Activated CD4-positive, alpha-beta T cell treated with anti-CD3 and anti-CD28 coated beads for 1 hour (primary cell): ENCODE measurements around the gene GCM1.
"Not testable (repeated sequence)": the region's sequence is repeated elsewhere in the genome, so short reads cannot be mapped to it uniquely, and the experiment has no call there.

Experiments used
- DNase-seq: peaks from one replicate; pipeline ENCODE4 v3.0.0-alpha.2; 2020

Gene GCM1

GRCh38 chr6:53148684-53149083 lies at the start of gene GCM1:
Gene GCM1 (minus strand): TSS chr6:53148841. CDS start chr6:53145632, 3,209 bp downstream.
- DNase-seq: no peak

DNA sequence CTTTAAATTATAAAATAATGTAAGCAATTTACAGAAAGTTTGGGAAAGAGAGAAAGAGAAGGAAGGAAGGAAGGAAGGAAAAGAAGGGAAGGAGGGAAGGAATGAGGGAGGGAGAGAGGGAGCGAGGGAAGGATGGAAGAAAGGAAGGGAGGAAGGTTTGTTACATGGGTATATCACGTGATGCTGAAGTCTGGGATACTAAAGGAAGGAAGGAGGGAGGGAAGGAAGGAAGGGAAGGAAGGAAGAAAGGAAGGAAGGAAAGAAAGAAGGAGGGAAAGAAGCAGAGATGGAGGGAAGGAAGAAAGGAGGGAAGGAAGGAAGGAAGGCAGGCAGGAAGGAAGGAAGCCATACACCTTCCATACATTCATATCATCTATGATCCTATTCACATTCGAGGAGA lies 48.9 kb upstream of the GCM1 start:
- no peak for DNase-seq

DNA sequence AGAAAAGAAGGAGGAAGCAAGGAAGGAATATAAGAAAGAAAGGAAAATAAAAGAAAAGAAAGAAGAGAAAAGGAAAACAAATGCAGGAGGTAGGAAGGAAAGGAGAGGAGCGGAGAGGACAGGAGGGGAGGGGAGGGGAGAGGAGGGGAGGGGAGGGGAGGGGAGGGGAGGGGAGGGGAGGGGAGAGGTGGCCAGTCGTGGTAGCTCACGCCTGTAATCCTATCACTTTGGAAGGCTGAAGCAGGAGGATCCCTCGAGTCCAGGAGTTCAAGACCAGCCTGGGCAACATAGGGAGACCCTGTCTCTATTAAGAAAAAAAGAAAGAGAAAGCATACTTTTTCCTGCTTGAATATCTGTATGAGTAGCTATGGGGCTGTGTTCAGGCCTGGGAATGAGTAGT lies 46.4 kb upstream of the GCM1 start:
- DNase-seq: no peak

DNA sequence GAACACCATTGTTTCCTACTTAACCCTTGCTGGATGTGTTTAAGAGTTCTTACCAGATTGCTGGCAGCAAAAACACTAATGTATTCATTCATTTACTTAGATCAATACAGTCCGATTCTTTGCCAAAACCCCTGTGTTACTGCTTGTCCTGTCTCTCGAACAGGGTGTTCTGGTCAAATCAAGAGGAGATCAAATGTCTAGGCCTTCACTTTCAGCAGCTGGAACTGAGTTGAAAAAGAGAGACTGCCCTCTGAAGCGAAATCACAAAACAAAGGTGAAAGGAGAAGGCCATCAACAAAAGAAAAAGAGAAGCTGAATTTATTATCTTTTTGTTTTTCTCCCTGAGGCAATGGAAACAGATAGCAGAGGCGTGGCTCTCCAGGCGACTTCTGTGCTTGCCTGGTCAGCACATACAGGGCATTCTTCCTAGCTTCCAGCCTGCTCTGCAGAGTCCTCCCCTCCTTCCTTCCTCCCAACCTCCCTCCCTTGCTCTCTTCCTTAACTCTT lies 44.1 kb upstream of the GCM1 start:
- DNase-seq: no peak

DNA sequence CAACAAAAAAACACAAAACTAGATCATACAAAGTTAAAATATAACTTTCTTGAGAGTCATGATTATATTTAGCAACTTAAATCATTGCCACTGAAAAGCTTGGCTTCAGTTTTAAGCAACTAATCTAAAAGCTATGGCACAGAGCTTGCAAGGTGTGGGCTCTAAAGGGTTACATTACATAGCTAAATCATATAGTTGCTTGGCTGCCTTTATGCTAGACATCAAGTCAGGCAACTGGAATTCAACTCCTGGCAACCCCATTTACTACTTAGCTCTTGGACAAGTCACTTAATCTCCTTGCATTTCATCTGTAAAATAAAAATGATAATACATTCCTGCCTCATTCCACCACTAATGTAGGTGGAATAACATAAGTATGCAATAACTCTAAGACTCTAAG lies 40.9 kb upstream of the GCM1 start:
- DNase-seq: no peak

DNA sequence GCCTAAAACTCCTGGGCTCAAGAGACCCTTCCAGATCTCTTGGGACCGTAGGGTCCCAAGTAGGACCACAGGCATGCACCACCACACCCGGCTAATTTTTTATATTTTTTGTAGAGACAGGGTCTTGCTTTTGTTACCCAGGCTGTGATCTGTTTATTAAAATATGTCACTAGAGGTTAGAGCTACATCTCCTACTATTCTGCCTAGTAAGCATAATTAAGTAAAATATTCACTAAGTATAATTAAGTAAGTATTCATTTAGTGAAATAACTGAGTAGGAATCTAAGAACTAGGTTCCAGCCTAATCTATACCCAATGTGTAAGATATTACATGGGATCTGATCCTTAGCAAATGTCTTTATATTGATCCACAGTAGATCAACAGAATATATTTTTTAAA lies 40.2 kb upstream of the GCM1 start:
- no peak for DNase-seq

GRCh38 chr6:53180678-53181077 lies 32.0 kb upstream of the GCM1 start:
- DNase-seq: no peak

DNA sequence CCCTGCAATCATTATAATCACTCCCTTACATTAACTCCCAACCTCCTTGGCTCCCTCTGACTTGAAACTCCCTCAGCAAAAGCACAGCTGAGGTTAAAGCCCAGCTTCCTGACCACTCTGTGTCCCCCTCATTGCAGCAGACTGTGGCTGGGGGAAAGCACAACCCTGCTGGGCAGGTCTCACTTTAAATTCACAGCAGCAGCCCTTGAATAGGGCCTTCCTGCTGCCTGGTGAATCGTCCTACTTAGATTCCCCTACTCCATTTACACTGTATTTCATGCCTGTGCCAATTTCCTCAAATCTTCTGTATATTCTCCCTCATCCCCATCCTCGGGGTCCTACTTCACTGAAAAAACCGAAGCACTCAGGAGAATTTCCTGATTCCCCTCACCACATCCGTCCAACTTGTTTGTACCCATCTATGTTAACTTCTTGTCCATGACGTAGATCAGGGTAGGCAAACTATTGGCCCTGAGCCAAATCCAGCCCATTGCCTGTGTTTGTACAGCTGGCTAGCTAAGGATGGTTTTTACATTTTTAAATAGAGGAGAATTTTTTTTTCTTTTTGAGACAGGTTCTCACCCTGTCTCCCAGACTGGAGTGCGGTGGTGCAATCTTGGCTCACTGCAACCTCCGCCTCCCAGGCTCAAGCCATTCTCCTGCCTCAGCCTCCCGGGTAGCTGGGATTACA lies 31.5 kb upstream of the GCM1 start:
- peak; percentile 21 for DNase-seq

DNA sequence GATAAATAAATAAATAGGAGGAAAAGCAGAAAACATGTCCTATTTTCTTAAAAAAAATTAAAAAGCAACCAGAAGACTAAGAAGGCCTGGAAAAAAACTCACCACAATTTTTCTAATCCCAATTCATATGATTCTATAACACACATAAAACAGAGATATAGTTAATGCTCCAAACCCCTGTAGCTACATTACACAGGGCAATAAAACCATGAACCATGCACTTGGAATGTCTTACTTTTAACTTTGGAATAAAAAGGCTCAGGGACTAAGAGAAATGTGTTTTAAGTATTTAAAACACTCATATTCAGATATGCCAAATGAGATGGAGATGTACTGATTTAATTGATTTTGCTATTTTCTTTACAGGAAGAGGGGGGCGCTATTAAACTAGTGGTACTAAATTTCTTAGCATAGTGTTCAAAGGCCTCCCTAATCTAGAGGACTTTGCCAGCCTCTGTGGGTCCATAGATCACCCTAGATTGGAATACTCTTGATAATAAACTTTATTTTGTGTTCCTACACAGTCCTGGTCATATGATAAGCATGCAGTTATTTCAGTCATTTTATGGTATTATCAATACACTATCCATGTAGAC lies 30.3 kb upstream of the GCM1 start:
- DNase-seq: no peak

GRCh38 chr6:53175027-53175426 lies 26.4 kb upstream of the GCM1 start:
- no peak for DNase-seq

- no peak for DNase-seq
Observed at GRCh38 chr6:53172468-53172803, 23.8 kb upstream of the GCM1 start.

- peak; percentile 87 for DNase-seq
Observed at GRCh38 chr6:53171605-53172467, 23.2 kb upstream of the GCM1 start.

- DNase-seq: no peak
Observed at GRCh38 chr6:53168516-53169267, 20.1 kb upstream of the GCM1 start.

- no peak for DNase-seq
Observed at GRCh38 chr6:53165293-53165692, 16.7 kb upstream of the GCM1 start.

DNA sequence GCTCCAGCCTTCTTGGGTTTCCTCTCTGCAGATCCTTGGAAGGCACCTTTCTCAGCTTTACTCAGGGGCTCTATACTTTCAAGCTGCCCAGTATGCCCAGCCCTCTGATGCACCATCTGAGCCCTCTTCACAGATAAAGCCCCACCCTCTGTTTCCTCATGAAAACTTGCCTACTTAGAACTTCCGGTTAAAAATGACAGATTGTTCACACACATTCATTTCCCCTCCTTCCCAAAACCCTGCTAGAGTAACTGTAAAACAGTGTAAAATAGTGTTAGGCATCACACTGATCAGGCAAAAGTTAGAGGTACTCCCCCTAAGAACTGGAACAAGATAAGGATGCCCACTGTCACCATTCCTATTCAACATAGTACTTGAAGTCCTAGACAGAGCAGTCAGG lies 14.0 kb upstream of the GCM1 start:
- no peak for DNase-seq

DNA sequence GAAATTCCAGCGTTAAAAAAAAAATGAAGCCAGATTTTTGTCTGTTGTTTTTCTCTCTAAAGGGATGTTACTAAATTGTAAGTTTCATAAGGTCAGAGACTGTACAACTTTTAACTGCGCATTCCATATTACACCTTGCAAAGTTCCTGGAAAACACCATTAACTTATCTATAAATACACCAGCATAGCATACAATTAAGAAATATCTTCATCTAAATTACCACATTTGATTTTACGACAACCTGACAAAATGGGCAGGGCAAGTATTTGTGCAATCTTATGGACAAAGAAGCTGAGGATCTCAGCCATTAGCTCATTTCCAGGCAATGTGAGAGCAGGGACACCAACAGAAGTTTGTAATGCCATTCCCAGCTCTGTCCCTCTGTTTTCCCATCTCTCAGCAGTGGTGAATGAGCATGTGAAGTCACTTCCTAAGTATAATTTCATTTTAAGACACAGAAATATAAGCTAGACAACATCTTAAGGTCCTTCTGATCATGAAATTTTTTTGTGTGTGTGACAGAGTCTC lies 12.9 kb upstream of the GCM1 start:
- no peak for DNase-seq

DNA sequence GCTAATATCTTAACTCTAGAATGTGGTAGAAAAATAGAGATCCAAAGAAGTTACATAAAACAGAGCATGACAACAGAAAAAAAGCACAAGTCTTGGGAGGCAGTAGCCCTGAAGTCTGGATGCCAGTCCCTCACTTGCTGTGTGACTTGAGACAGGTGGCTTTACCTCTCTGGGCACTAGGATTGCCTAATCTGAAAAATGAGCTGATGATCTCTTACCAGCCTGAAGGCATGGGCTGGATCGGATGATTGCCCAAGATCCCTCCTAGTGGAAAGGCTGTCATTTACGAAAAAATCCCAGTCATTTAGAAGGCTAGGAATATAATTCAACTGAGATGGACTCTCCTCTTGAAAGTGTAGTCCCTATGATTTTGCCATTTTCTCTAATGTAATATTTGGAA lies 10.9 kb upstream of the GCM1 start:
- no peak for DNase-seq

DNA sequence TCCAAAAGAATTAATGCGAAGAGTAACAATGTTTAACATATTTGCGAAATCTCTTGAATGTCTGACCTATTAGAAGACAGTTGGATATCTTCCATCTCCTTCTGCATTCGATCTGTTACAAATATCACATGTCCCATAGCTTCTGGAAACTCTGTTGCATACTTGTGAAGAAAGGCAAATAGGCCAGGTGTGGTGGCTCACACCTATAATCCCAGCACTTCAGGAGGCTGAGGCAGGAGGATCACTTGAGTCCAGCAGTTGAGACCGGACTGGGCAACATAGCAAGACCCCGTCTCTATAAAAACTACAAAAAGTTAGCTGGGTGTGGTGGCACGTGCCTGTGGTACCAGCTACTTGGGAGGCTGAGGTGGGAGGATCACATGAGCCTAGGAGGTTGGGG lies 9.4 kb upstream of the GCM1 start:
- DNase-seq: not testable (repeated sequence)

DNA sequence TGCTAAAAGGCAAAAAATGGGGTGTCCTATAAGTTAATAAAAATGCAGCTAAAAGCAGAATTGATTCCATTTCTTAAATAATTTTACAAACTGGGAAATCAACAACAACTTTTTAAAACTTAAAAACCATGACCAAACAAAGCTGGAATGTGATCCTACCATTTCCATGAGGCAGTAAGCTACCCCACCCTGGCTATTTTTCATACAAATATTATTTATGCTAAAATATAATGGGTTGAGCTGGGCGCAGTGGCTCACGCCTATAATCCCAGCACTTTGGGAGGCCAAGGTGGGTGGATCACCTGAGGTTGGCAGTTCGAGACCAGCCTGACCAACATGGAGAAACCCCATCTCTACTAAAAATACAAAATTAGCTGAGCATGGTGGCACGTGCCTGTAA lies 6.6 kb upstream of the GCM1 start:
- DNase-seq: not testable (repeated sequence)

GRCh38 chr6:53154794-53155193 lies 6.2 kb upstream of the GCM1 start:
- no peak for DNase-seq

DNA sequence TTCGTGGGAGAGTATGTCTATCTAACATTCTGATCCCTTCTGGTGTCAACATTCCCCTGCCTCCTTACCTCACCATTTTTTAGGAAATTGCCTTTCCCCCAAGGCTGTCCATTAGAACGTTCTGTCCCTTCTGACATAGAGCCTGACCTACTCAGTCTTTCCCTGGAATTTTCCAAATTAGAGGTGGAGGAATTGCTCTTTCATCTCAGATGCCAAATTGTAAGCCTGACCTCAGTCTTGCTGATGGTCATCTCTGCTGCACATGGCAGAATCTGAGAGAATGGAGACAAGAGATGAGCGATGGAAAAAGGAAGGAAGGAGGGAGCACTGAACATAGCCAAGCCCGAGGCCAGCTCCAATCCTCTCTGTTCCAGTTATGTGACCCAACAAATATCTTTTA lies 5.4 kb upstream of the GCM1 start:
- no peak for DNase-seq

DNA sequence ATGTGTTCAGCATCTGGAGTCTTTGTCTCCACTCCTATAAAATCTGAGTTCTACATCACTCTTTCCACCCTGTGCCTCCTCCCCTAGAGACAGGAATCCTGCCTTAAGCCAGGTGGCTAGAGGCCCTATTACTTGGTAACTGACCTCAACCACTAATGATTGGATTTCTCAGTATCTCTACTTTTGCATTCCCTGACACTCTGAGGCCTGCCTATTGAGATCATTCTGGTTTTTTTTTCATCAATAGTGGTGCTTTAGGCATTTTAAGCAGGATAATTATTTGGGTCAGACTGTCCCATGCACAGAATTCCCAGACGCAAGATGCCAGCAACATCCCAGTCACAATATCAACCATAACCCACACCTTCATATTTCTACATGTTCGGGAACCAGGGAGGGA lies 3.9 kb upstream of the GCM1 start:
- no peak for DNase-seq

DNA sequence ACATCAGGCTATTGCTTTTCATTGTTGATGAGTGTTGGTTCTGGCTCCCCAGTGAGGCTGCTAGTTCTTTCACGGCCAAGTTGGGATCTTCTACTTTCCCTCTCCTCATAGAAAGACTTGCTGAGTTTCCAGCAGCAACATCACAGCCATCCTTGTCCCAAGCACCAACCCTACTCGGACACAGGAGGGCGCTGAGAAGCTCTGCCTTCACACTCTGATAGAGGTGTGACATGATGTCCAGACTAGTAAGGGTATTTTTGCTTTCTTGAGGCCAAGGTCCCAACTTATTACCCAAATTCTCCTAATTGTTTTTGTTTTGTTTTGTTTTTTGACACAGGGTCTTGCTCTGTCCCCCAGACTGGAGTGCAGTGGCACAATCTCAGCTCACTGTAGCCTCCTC lies 3.0 kb upstream of the GCM1 start:
- DNase-seq: no peak
